GM18951 (cell line): ENCODE measurements around the gene DLG5.
"Not testable (repeated sequence)": the region's sequence is repeated elsewhere in the genome, so short reads cannot be mapped to it uniquely, and the experiment has no call there.

Source experiments
- POLR2A ChIP-seq: IDR thresholded peaks from 4 replicates; pipeline ENCODE4 v1.6.1; 2011; ENCODE audit warnings: mild to moderate bottlenecking; ENCODE audit not compliant: insufficient read length, insufficient read depth; ENCODE audit errors: extremely low read depth
- in situ Hi-C: fragments of 300-500 bp; cut with MboI; formaldehyde crosslinking; loops from one replicate; pipeline ENCODE4 v1.12.0; 2022; ENCODE audit warnings: low sequenced_read_pairs, mixed read lengths, inconsistent platforms; ENCODE audit not compliant: unreplicated experiment

The DLG5 gene

GRCh38 chr10:77774940-77775391 is 151.6 kb downstream of the DLG5 start:
- no peak for TF ChIP-seq POLR2A
- in situ Hi-C loops: no loop called here

GRCh38 chr10:77773631-77774426 is 152.7 kb downstream of the DLG5 start:
- in situ Hi-C loops: no loop called here
- TF ChIP-seq POLR2A: no peak

- in situ Hi-C loops: not testable (repeated sequence)
Measured at GRCh38 chr10:77772852-77773600, 153.5 kb downstream of the DLG5 start.

- no peak for TF ChIP-seq POLR2A
- in situ Hi-C loops: no loop called here
Measured at GRCh38 chr10:77771851-77772250, 154.7 kb downstream of the DLG5 start.

GRCh38 chr10:77771450-77771849 is 155.1 kb downstream of the DLG5 start:
- in situ Hi-C loops: no loop called here
- TF ChIP-seq POLR2A: no peak

GRCh38 chr10:77770868-77771175 is 155.7 kb downstream of the DLG5 start:
- in situ Hi-C loops: no loop called here
- TF ChIP-seq POLR2A: no peak

- in situ Hi-C loops: no loop called here
- no peak for TF ChIP-seq POLR2A
Measured at GRCh38 chr10:77770081-77770867, 156.3 kb downstream of the DLG5 start.

GRCh38 chr10:77768039-77768438 is 158.5 kb downstream of the DLG5 start:
- in situ Hi-C loops: no loop called here
- no peak for TF ChIP-seq POLR2A

- in situ Hi-C loops: no loop called here
- no peak for TF ChIP-seq POLR2A
Measured at GRCh38 chr10:77763453-77764430, 162.8 kb downstream of the DLG5 start.

- in situ Hi-C loops: not testable (repeated sequence)
Measured at GRCh38 chr10:77758406-77758805, 168.1 kb downstream of the DLG5 start.

- TF ChIP-seq POLR2A: no peak
- in situ Hi-C loops: no loop called here
Measured at GRCh38 chr10:77756319-77757232, 170.0 kb downstream of the DLG5 start.

- no peak for TF ChIP-seq POLR2A
- in situ Hi-C loops: no loop called here
Measured at GRCh38 chr10:77746047-77746707, 180.4 kb downstream of the DLG5 start.
